GM18511 (cell line): ENCODE measurements around the gene ARHGAP10.
"Not testable (repeated sequence)": the region's sequence is repeated elsewhere in the genome, so short reads cannot be mapped to it uniquely, and the experiment has no call there.

Experiments used
- ATAC-seq: cut with Tn5 transposase; IDR thresholded peaks from one replicate; pipeline ENCODE4 v1.9.1; 2021; ENCODE audit warnings: mild to moderate bottlenecking, moderate library complexity; ENCODE audit not compliant: unreplicated experiment

The ARHGAP10 gene

DNA sequence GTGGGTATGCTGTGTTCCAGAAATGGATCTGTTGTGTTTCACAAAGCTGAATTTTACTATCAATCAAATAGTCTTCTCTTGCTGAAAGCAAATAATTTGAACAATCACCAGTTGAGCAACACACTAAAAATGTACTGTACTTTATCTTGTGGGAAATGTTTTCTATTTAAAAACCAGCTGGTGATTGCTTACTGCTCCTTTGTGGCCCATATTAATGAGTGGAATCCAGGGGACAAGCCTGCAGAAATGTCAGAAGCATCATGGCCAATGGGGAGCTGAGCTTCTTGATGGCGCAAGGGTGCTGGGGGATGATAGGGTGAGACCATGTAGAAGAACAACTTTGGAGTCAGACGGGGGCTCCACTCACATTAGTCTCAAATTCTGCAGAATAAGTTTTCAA lies 346.2 kb downstream of the ARHGAP10 start:
- no peak for ATAC-seq

- no peak for ATAC-seq
Observed at GRCh38 chr4:148079961-148080360, 348.1 kb downstream of the ARHGAP10 start.

DNA sequence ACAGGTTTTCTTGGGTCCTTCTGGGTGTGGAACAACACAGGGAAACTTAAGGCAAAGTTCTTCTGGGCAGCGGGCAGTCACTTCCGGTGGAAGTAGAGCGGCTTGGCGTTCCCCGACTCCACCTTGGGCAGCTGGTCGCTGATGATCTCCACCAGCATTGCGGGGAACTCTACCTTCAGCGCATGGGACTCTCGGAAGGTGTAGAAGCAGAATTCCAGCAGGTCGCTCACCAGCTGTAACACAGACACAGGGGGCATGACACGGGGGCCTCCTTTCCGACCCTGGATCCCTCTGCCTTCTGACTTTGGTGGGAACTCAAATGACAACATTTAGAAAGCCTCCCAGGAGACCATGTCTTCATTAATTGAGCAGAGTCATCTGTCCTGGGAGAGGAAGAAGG lies 349.4 kb downstream of the ARHGAP10 start:
- ATAC-seq = no peak

GRCh38 chr4:148081745-148082144 lies 349.9 kb downstream of the ARHGAP10 start:
- ATAC-seq = no peak

DNA sequence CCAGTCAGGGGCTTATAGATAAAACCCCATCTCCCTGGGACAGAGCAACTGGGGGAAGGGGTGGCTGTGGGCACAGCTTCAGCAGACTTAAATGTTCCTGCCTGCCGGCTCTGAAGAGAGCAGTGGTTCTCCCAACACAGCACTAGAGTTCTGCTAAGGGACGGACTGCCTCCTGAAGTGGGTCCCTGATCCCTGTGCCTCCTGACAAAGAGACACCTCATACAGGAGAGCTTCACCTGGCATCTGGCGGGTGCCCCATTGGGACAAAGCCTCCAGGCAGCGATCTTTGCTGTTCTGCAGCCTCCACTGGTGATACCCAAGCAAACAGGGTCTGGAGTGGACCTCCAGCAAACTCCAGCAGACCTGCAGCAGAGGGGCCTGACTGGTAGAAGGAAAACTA lies 351.2 kb downstream of the ARHGAP10 start:
- ATAC-seq = not testable (repeated sequence)

DNA sequence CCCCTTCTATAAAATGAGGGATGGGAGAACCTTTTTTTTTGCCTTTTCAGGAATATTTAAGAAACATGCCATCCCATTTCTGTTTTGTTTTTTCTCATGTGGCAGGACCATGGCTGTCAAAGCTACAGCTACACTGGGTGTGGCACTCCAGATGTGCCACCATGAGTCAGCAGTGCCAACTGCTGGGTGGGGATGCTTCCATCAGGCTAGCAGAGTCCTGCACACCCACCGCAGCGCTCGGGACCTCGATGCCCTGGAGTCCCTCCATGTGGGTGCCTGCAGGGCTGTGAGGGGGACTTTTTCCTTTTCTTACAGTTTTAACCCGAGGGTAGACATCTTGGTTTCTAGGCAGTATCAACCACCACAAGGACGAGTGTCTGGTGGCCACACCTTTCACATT lies 357.7 kb downstream of the ARHGAP10 start:
- ATAC-seq = no peak

- ATAC-seq = no peak
Observed at GRCh38 chr4:148090029-148090428, 358.1 kb downstream of the ARHGAP10 start.

GRCh38 chr4:148090503-148091476 lies 358.9 kb downstream of the ARHGAP10 start:
- ATAC-seq = no peak

DNA sequence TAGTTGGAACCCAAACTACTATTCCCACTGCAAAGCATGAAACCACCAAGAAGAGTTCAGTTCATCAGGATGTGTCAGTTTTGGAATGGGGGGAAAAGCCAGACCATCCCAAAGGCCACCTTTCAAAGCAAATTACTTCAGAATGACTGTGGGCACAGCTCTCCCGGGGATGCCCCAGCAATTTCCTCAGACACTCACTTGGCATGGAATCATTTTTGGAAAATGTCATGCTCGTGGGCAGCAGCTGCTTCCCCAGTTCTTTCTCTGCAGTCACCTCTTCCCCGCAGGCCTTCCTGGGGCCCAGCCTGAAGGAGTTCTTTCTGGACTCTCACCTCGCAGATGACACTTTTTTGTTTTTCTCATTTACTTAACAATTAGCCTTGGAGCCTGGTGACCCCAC lies 360.0 kb downstream of the ARHGAP10 start:
- no peak for ATAC-seq

GRCh38 chr4:148092316-148093014 lies 360.6 kb downstream of the ARHGAP10 start:
- no peak for ATAC-seq

DNA sequence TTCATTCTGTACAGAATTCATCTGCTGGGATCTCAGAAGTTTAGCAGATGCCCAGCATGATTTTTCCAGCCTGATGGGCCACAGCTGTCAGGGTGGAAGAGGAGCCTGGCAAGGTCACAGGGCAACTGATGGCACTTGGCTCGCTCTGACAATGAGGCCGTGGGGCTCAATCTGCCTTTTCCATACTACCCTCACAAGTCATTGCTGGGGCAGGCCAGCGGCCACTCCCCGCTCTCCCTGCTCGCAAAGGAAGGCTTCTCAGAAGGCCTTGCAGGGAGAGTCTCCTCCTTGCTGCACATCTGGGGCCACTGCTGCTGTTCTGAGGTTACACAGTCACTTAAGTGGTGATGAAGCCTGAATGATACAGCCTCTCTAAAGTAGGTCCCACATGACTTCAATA lies 361.2 kb downstream of the ARHGAP10 start:
- ATAC-seq = no peak

DNA sequence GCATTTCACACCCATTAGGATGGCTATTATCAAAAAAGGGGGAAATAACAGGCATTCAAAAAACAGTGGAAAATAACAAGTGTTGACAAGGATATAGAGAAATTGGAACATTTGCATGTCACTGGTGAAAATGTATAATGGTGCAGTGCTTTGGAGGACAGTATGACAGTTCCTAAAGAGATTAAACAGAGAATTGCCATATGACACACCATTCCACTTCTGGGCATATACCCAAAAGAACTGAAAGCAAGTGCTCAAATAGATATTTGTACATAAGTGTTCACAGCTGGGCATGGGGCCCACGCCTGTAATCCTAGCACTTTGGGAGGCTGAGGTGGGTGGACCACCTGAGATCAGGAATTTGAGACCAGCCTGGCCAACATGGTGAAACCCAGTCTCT lies 362.3 kb downstream of the ARHGAP10 start:
- ATAC-seq = no peak

DNA sequence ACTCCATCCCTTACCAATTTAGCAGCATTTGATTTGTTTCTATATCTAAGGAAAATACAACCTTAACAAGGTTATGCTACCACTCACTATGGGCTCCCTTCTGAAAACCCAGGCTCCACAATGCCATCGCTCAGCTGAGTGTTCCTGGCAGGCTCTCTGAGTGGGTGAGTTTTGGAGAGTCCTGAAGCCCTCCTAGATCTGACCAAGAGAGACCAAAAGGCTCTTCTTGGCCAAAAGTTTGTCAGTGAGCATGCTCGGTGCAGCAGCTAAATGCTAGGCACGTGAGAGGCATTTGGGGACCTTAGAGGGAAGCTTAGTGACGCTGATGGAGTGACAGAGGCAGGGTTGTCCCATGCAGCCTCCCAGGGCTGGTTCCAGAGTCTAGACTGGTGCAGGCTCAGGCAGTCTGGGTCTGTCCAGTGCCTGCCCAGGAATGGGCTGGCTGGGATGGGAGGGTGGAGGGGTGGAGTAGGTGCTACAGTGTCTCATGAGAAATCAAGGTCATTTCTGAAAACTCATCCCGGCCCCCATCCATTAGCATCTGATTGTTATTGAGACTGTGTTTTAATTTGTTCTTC lies 363.5 kb downstream of the ARHGAP10 start:
- ATAC-seq = no peak

DNA sequence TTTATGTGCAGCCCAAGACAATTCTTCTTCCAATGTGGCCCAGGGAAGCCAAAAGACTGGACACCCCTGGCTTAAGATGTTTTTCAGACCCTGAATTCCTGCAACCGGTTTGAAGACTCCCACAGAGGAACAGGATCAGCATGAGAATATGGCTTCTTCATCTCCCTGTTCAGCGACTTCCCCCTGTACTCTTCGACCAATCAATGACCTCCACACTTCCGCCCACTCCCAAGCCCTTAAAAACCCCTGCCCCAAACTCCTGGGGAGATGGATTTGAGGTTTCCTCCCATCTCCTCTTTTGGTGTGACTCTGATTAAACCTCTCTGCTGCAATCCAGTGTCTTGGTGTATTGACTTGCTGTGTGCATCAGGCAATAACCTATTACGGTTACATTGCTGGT lies 365.9 kb downstream of the ARHGAP10 start:
- no peak for ATAC-seq

GRCh38 chr4:148101235-148101634 lies 369.3 kb downstream of the ARHGAP10 start:
- ATAC-seq = no peak

GRCh38 chr4:148101790-148102189 lies 369.9 kb downstream of the ARHGAP10 start:
- ATAC-seq = no peak

- ATAC-seq = no peak
Observed at GRCh38 chr4:148103597-148104355, 371.9 kb downstream of the ARHGAP10 start.

- ATAC-seq = no peak
Observed at GRCh38 chr4:148108766-148109165, 376.9 kb downstream of the ARHGAP10 start.

DNA sequence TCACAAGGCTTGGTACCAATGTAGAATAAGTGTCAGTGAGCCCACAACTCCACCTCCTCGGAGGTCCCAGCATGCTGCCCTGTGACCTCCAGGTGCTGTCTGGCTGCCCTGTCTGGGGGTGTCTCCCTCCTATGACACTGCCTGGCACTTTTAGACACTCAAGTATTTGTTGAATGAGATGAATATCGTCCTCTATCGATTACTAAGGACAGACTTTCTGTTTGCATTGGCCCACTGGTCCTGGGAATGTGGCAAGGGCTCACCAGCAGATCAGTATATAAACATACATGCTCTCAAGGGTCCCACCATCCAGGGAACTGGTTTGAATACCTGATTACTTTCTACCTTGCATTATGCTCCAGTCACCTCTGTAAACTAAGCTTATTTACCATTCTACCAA lies 377.3 kb downstream of the ARHGAP10 start:
- ATAC-seq = no peak

DNA sequence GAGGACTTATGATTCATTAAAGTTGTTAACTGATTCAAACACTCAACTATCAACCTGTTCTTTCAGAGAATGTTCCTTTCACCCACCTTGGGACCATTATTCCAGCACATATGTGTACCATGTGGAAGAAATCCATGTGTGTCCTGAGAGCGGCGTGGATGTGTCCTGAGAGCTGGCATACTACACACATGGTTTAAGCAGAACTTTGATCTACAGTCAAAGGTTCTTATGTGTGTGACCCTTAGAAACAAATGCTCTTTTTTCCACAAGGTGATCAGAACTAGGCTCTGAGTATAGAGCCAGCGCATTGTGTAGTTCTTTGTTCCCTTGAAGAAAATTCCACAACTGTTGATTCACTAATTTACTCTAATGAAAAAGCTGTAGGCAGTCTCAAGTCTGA lies 378.3 kb downstream of the ARHGAP10 start:
- ATAC-seq = no peak
